T-helper 9 cell (primary cell): ENCODE results near the gene NTN4.
"Not testable (repeated sequence)": the region's sequence is repeated elsewhere in the genome, so short reads cannot be mapped to it uniquely, and the experiment has no call there.

Experiments
- DNase-seq: peaks from one replicate; pipeline ENCODE4 v3.0.0-alpha.2; 2020

Gene NTN4

DNA sequence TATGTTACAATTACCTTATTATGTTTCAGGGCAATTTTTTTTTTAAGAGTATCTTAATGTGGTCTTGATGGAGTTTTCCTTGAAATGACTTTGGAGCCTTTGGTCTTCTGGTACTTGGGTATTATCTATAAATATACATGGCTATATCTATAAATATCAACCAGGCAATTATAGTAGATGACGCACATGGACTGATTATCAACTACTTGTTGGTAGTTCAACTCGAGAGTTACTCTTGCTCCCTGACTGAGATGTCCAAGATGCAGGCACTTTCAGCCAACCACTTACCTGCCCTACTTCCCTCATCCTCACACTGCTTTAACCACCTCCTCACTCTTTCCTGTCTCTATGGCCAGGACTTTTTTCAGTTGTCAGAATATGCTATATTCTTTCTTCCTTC, 85.4 kb downstream of the NTN4 start:
- DNase-seq, result no peak

DNA sequence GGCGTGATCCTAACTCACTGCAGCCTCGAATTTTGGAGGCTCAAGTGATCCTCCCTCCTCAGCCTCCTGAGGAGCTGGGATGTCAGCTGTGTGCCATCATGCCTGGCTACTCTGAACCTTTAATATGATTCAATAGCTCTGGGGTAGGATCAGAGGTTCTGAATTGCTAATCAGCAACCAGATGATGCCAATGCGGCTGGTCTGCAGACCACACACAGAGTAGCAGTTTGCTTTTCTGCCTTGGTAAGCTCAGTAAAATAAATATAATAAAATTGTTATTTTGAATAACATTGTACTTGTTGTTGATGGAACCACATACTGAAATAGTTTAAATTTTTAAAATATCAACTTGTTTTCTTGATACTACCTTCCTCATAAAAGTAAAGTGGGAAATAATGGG, 86.6 kb downstream of the NTN4 start:
- no peak for DNase-seq

- DNase-seq, result no peak
Measured at GRCh38 chr12:95701722-95702418, 88.7 kb downstream of the NTN4 start.

GRCh38 chr12:95701275-95701674, 89.3 kb downstream of the NTN4 start:
- DNase-seq, result no peak

DNA sequence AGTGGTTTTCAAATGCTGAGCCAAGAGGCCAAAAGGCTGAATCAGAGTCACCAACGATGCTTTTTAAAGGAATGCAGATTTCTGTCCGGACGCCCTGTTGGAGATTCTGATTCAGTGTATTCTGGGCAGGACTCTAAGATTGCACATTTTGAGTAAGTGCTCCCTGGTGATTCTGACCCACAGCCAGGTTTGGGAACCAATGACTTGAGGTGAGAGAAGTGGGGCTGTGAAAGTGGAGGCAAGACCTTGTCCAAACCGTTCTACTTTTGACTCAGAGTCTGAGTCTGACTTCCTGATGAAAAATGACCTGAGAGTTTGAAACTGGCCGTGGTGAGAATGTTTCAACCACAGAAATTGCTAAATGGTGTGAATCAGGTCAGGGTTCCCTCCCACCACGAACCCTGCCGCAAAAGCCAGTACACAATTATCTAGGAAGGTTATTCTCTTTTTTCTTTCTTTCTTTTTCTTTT, 90.2 kb downstream of the NTN4 start:
- no peak for DNase-seq

GRCh38 chr12:95699579-95699978, 91.0 kb downstream of the NTN4 start:
- DNase-seq, result no peak

DNA sequence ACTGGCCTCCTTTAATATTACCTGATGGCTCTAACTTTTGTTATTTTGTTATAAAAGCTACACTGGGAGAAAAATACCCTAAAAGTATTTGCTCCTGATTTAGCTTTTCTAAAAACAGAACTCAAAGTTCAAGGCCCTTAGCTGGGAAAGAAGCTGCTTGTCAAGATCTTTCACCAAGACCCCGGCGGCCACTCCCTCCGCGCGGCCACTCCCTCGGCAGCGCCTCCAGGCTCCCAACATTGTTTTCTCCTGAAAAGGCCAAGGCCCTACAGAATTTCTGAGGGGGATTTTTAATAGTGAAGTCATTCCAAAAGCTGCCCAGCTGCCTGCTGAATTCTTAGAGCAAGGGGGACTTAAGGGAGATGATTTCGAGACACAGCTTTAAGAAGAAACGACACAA, 96.4 kb downstream of the NTN4 start:
- DNase-seq, result no peak

DNA sequence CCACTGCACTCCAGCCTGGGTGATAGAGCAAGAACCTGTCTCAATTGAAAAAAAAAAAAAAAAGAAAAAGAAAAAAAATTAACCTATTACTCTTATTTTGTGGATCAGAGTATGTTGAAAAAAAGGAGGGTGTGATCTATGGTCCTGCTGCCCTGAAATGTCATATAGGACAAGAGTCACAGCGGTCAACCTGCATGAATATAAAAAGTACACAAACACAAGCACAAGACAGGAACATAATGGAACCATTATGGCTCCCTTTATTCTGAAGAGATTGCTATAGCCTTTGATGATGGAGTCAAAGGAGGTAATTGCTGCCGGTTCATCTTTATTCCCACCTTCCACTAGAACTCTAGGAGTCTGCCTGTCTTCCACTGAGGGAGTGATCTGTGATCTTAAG, 96.9 kb downstream of the NTN4 start:
- no peak for DNase-seq

- no peak for DNase-seq
Measured at GRCh38 chr12:95690861-95691635, 99.5 kb downstream of the NTN4 start.

DNA sequence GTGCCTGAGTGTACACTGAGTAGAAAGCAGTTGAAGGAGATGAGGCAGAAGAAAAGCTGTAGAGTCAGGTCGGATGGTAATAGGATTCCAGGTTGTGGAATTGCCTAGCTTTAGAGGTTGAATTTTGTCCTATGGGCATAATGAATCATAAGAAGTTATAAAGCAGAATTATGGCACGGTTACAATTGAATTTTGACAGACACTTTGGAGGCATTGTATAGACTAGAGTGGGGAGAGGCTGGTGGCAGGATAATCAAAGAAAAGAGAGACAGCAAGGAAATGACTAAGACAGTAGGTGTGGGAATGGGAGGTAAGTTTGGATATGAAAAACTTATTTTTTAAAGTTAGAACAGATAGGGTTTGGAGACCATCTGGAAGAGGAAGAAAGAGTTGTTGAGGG, 102.6 kb downstream of the NTN4 start:
- DNase-seq, result no peak

GRCh38 chr12:95683418-95683817, 107.1 kb downstream of the NTN4 start:
- no peak for DNase-seq

DNA sequence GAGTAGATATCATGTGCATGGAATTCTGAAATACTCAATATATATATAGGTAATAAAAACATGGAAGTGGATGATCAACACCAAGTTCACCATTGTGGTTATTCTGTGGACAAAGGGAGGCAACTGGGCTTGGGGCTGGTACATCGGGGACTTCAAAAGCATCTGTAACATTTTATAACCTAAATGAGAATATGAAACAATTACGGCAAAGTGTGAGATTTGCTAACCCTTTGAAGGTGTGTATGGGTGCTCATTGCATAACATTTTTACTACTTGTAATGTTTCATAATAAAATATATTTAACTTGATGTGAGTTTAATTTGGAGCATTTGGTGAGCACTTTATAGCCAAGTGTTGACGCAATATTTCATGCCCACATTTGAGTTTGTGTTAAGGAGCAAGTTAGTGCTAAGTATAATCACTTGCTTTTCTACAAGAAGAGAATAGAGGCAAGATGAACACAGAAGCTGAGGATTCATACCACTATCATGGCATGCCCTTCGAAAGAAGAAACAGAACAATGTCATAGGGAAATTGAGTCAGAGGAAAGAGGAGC, 109.3 kb downstream of the NTN4 start:
- no peak for DNase-seq

DNA sequence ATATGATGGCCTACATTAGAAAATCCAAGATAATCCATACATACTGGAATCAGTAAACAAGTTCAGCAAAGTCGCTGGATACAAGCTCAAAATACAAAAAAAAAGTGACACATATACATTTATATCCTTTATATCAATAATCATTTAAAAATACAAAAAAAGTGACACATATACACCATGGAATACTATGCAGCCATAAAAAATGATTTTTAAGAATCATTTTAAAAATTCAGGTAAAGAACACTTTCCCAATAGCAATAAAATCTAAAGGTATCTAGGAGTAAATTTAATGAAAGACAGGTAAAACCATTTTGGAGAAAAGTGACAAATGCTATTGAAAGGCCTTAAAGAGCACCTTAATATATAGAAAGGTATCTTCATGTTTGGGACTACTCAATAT, 111.9 kb downstream of the NTN4 start:
- DNase-seq, result no peak

DNA sequence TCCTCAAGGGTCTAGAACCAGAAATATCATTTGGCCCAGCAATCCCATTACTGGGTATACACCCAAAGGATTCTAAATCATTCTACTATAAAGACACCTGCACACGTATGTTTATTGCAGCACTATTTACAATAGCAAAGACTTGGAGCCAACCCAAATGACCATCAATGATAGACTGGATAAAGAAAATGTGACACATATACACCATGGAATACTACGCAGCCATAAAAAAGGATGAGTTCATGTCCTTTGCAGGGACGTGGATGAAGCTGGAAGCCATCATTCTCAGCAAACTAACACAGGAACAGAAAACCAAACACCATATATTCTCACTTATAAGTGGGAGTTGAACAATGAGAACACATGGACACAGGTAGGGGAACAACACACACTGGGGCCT, 112.8 kb downstream of the NTN4 start:
- not testable (repeated sequence) for DNase-seq

DNA sequence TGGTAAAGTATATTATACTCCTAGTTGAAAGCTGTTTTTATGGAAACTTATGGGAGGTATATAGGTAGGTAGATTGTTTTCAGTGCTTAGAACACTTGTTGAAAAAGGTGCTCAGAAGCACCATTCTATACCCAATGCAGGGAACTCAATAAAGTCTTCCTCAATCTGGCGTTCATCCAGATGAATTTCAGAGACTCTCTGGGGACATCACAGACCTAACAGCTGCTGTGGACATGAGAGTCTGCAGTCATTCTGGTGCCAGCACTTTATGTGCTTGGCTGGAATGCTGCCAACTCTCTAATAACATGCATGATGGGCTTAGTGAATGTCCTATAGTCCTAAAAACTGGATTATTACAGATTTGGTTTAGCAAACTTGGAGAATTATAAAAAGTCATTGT, 115.9 kb downstream of the NTN4 start:
- no peak for DNase-seq

DNA sequence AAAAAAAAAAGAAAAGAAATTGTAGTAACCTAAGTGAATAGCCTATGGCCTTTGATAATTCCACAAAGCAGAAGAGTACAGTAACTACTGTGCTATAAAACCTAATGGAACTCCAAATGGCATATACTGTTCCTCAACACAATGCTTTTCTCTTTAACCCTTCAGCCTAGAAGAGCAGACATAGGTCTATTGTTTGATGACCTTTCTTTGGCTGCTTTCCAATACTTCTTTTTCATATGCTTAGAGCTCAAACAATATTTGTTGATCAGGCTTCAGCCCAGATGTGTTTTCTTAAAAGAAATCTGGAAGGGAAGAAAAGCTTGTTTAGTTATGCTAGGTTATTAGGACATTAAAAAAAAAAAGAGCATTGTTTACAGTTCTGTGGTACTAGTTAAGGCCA, 116.4 kb downstream of the NTN4 start:
- DNase-seq, result no peak

- no peak for DNase-seq
Measured at GRCh38 chr12:95673576-95673975, 117.0 kb downstream of the NTN4 start.

- no peak for DNase-seq
Measured at GRCh38 chr12:95672166-95672565, 118.4 kb downstream of the NTN4 start.

DNA sequence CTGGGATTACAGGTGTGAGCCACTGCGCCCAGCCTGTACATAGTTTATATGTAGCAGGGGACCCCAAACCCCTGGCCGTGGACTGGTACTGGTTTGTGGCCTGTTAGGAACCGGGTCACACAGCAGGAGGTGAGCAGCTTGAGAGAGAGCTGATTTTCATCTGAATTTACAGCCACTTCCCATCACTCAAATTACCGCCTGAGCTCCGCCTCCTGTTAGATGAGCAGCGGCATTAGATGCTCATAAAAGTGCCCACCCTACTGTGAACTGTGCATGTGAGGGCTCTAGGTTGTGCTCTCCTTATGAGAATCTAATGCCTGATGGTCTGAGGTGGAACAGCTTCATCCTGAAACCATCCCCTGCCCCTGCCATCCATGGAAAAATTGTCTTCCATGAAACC, 119.3 kb downstream of the NTN4 start:
- no peak for DNase-seq

- no peak for DNase-seq
Measured at GRCh38 chr12:95663525-95663924, 127.0 kb downstream of the NTN4 start.

DNA sequence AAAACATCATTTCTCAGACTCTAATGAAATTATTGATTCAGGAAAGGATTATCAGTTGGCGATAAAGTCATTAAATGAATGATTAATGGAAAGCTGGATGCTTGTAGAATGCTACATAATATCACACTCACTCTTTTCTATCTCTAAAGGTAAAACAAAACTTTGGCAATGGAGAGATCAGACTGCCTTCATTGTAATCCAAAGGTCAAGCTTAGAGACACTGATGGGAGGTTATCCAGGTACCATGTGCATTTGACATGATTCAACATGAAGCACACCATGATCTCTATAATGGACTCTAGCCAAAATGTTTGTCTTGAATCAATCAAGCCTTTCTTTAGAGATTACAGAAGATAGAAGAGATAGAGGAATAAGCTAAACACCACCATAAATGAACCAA, 129.2 kb downstream of the NTN4 start:
- no peak for DNase-seq

DNA sequence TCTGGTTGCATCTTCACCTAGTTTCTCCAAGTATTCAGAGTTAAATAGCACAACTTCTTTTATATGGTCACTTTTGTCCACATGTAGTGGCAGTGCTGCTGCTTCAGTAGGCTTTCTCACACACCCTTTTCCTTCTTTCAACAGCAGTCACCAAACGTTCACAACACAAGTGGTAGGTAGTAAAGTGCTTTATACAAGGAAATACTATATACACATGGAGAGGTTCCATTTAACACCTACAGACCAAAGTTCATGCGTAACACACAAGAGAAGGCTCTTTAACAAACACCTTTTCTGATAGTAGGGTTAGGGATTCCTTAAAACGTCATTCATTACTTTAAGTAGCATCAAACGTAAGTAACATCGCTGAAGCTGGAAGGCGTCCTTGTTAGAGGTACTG, 132.2 kb downstream of the NTN4 start:
- DNase-seq, result no peak

- not testable (repeated sequence) for DNase-seq
Measured at GRCh38 chr12:95654665-95655064, 135.9 kb downstream of the NTN4 start.
